B cell (primary cell): ENCODE data around the gene PEX16. TPM values are rescaled to one million over a fixed set of nuclear protein-coding genes. Genes with fewer than 3 reads are reported as not detected.

Source experiments
- ATAC-seq: fragments of 200-7000 bp; cut with Tn5 transposase; one replicate; pipeline ENCODE4 v1.10.0; 2021; ENCODE audit warnings: low read depth, mild to moderate bottlenecking, moderate number of reproducible peaks, moderate library complexity
- CTCF ChIA-PET: fragments of 350-600 bp; sonication (Branson Sonifier 250); formaldehyde crosslinking; loops from one replicate; lab custom pipeline; 2021; ENCODE audit warnings: antibody characterized with exemption, inconsistent platforms; lab: Charles Lee
- POLR2A ChIA-PET: fragments of 350-600 bp; sonication (Branson Sonifier 250); formaldehyde crosslinking; loops from one replicate; lab custom pipeline; 2021; ENCODE audit warnings: antibody characterized with exemption; lab: Charles Lee
- DNase-seq: peaks from one replicate; pipeline ENCODE4 v3.0.0; 2013
- H2AFZ ChIP-seq: 2 replicates; pipeline ENCODE4 v1.6.1; 2012; ENCODE audit warnings: mild to moderate bottlenecking, low read depth, low read length; ENCODE audit not compliant: insufficient read depth, poor library complexity, severe bottlenecking
- H3K27ac ChIP-seq, 2 donors: 1 replicate in 1 of 2; 2 replicates in 1 of 2; pipeline ENCODE4 v1.5.1; 2012 to 2013; ENCODE audit warnings: low read length in 2 of 2, mild to moderate bottlenecking in 2 of 2, moderate library complexity in 1 of 2
- H3K27me3 ChIP-seq, 4 experiments: fragments of 200-600 bp in 1 of 4; sonication (generic) in 1 of 4; replicated peaks in 1 of 4; 1 replicate in 2 of 4; 2 replicates in 2 of 4; pipeline versions ENCODE4 v1.6.1 to v1.7.0; 2013 to 2016; ENCODE audit warnings: low read length in 3 of 4, mild to moderate bottlenecking in 2 of 4, mixed read lengths in 1 of 4, moderate library complexity in 1 of 4; ENCODE audit not compliant: insufficient read depth in 4 of 4, control insufficient read depth in 3 of 4; ENCODE audit errors: control extremely low read depth in 1 of 4
- H3K36me3 ChIP-seq, 2 experiments: replicated peaks in 1 of 2; 1 replicate in 1 of 2; 2 replicates in 1 of 2; pipeline versions ENCODE4 v1.6.1 to v1.7.1; 2013; ENCODE audit warnings: low read length in 1 of 2; ENCODE audit not compliant: insufficient read depth in 2 of 2, control insufficient read depth in 1 of 2; ENCODE audit errors: control extremely low read depth in 1 of 2, extremely low read depth in 1 of 2
- H3K4me1 ChIP-seq, 2 donors: fragments of 200-600 bp in 1 of 2; sonication (generic) in 1 of 2; 1 replicate in 1 of 2; 2 replicates in 1 of 2; pipeline versions ENCODE4 v1.5.1 to v1.6.1; 2013 to 2017; ENCODE audit warnings: low read length in 2 of 2; ENCODE audit not compliant: control insufficient read depth in 2 of 2, insufficient read depth in 2 of 2
- H3K4me2 ChIP-seq: replicated peaks from 2 replicates; pipeline ENCODE3; 2012; ENCODE audit warnings: mild to moderate bottlenecking, low read depth, low read length; ENCODE audit not compliant: poor library complexity, severe bottlenecking
- H3K4me3 ChIP-seq, 5 experiments: fragments of 200-600 bp in 1 of 5; sonication (generic) in 1 of 5; 1 replicate in 3 of 5; 2 replicates in 2 of 5; pipeline versions ENCODE4 v1.5.1 to v1.7.0; 2011 to 2016; ENCODE audit warnings: low read length in 4 of 5, mild to moderate bottlenecking in 4 of 5, low read depth in 2 of 5, control low read depth in 1 of 5, moderate library complexity in 1 of 5; ENCODE audit not compliant: insufficient read depth in 1 of 5; ENCODE audit errors: control extremely low read depth in 1 of 5, extremely low read depth in 1 of 5
- H3K79me2 ChIP-seq: fragments of 200-600 bp; sonication (generic); one replicate; pipeline ENCODE4 v1.6.0; 2016; ENCODE audit warnings: low read length; ENCODE audit not compliant: control insufficient read depth, insufficient read depth
- H3K9ac ChIP-seq: fragments of 200-600 bp; sonication (generic); 2 replicates; pipeline ENCODE4 v1.6.1; 2017; ENCODE audit warnings: mild to moderate bottlenecking, low read length, moderate library complexity
- H3K9me3 ChIP-seq, 3 donors: one replicate each; pipeline versions ENCODE4 v1.6.1 to v1.7.1; 2013; ENCODE audit warnings: low read length in 2 of 3; ENCODE audit not compliant: control insufficient read depth in 2 of 3, insufficient read depth in 1 of 3; ENCODE audit errors: control extremely low read depth in 1 of 3
- H4K20me1 ChIP-seq: 2 replicates; pipeline ENCODE4 v1.6.0; 2012; ENCODE audit warnings: mild to moderate bottlenecking, low read length; ENCODE audit not compliant: insufficient read depth, control insufficient read depth, poor library complexity, severe bottlenecking
- H3K27ac Mint-ChIP-seq: one replicate; pipeline ENCODE4 v1.8.0; 2021; ENCODE audit warnings: mixed read lengths
- H3K27me3 Mint-ChIP-seq: one replicate; pipeline ENCODE4 v1.8.0; 2021; ENCODE audit warnings: mixed read lengths
- H3K4me1 Mint-ChIP-seq: one replicate; pipeline ENCODE4 v1.8.0; 2021; ENCODE audit warnings: mixed read lengths
- H3K4me3 Mint-ChIP-seq: one replicate; pipeline ENCODE4 v1.8.0; 2021; ENCODE audit warnings: mixed read lengths
- H3K9me3 Mint-ChIP-seq: one replicate; pipeline ENCODE4 v1.8.0; 2022; ENCODE audit warnings: mixed read lengths; ENCODE audit not compliant: insufficient read depth
- EZH2 ChIP-seq: IDR thresholded peaks from 2 replicates; pipeline ENCODE4 v1.6.1; 2012; ENCODE audit warnings: borderline replicate concordance, low read depth, mild to moderate bottlenecking, moderate library complexity, low read length; ENCODE audit not compliant: insufficient read depth, poor library complexity, severe bottlenecking
- WGBS: methylation state at CpG from one replicate; pipeline ENCODE4 v1.1.5; 2013; ENCODE audit warnings: missing lambda C conversion rate; ENCODE audit not compliant: insufficient coverage; 5-methylcytosine and 5-hydroxymethylcytosine counted together
- intact Hi-C: fragments of 100-400 bp; cut with micrococcal nuclease; formaldehyde crosslinking; loops from one replicate; pipeline ENCODE4 v1.10.0; 2022
- polyA plus RNA-seq: library from polyadenylated mRNA; depleted of rRNA; stranded (reverse); fragments of >200 nt; gene quantifications from 2 replicates; pipeline ENCODE4 v1.2.3, GENCODE V29; 2012
- total RNA-seq, 2 donors: library from RNA; stranded (reverse); fragments of 120-200 nt in 1 of 2; gene quantifications; 1 replicate in 1 of 2; 2 replicates in 1 of 2; pipeline versions ENCODE4 v1.2.3 to v1.2.4, GENCODE V29; 2013 to 2022
- TF ChIP-seq, protein P1 (sequence below): fragments of 200-600 bp; IDR thresholded peaks from one replicate; pipeline ENCODE4 v1.8.0; 2022; ENCODE audit warnings: antibody characterized with exemption, mild to moderate bottlenecking

PEX16 gene
- total and polyA plus RNA-seq, 2 donors (not counting 1 experiment from before 2014, with no cell fraction given): 89.4 to 107 TPM

- ChIA-PET CTCF (interaction anchor here (3.4 to 11.4 kb wide), 3 partner anchors 13 to 73 kb away, joined by 17 to 98 read pairs (median 50); partner anchors contain the start of genes LARGE2 and PEX16), POLR2A (interaction anchor here (10.9 kb wide), 1 partner anchor 12 kb away, joined by 162 read pairs; the partner anchor contains the start of genes LARGE2 and PEX16)
- intact Hi-C loops: loop anchor here (2.0 to 10.0 kb wide), 4 partner anchors 74 to 1622 kb away; partner anchors contain the start of genes CELF1, PHF21A and SLC35C1
- Mint-ChIP-seq H3K4me3 (peak overlapping the region; percentile 95), H3K9me3 (no peaks in the 10 kb centered on the region), H3K27me3 (no peaks in the 10 kb centered on the region), H3K27ac (peak overlapping the region; percentile 92), H3K4me1 (peaks cover 92% of the 10 kb centered on the region)
- TF ChIP-seq, protein P1, sequence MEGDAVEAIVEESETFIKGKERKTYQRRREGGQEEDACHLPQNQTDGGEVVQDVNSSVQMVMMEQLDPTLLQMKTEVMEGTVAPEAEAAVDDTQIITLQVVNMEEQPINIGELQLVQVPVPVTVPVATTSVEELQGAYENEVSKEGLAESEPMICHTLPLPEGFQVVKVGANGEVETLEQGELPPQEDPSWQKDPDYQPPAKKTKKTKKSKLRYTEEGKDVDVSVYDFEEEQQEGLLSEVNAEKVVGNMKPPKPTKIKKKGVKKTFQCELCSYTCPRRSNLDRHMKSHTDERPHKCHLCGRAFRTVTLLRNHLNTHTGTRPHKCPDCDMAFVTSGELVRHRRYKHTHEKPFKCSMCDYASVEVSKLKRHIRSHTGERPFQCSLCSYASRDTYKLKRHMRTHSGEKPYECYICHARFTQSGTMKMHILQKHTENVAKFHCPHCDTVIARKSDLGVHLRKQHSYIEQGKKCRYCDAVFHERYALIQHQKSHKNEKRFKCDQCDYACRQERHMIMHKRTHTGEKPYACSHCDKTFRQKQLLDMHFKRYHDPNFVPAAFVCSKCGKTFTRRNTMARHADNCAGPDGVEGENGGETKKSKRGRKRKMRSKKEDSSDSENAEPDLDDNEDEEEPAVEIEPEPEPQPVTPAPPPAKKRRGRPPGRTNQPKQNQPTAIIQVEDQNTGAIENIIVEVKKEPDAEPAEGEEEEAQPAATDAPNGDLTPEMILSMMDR: no peak
- TF ChIP-seq EZH2: no peak
- Histone ChIP-seq H3K9me3 (no peaks in the 10 kb centered on the region), H3K9ac (peak overlapping the region; percentile 82), H3K4me2 (peak overlapping the region; percentile 91), H3K27ac (peak overlapping the region; percentile 26 to 92), H4K20me1 (peaks cover 31% of the 10 kb centered on the region), H3K27me3 (no peaks in the 10 kb centered on the region), H3K79me2 (peaks cover 88% of the 10 kb centered on the region), H3K4me3 (peak overlapping the region; percentile 63 to 95 (median 90)), H3K36me3 (peaks cover 0 to 20% of the 10 kb centered on the region in 2 experiments), H3K4me1 (peaks cover 76 to 89% of the 10 kb centered on the region in 2 donors), H2AFZ (no peak overlapping the region)
- DNase-seq: peak; percentile 88
- WGBS: 20% methylated on average over 8 of the region's 15 CpGs
- peak; percentile 63 for ATAC-seq
These were observed 15.6 kb upstream of the PEX16 start for GRCh38 chr11:45933131-45933831.
